Measurements from ENCODE around the gene CGB8. TPM values are rescaled to one million over a fixed set of nuclear protein-coding genes. Genes with fewer than 3 reads are reported as not detected.
"Not testable (repeated sequence)": the region's sequence is repeated elsewhere in the genome, so short reads cannot be mapped to it uniquely, and the experiment has no call there.

The CGB8 gene
- total RNA-seq, 4 donors from 2014 or later = not detected

DNA sequence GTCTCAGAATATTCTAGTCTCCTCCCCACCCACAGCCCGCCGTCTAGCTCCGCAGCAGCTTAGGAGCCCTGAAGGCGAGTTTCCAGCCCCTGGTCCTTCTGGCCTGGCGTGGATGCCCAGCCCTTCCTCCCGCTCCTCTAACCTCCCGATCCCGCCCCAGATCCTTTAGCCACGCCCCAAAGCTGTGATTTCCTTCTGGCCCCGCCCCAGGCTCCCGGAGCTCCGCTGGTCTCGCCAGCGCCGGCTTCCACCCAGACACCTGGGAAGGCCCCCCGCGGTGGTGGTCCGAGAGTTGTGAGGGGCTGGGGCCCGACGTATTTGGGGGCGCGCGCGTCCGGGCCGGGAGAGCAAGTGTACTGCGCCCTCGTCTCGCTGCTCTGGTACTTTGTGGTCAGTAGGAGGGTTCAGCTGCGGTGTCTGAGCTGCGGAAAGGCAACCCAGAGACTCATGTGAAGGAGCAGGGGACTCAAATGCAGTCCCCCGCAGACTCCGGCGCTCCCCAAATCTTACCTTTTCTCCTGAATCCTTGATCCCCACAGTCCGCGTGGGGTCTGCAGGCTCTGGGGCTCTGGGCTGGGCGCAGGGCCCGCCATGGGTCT lies 8.8 kb upstream of the CGB8 start, which contains the start of gene CGB7:
CGB7 (minus strand) TSS at position 114 of the 599 bp plus-strand sequence. CDS start 2,374 bp downstream, outside the sequence.
- intact Hi-C loops (cut with DNase I) = no loop called here
- 0 to 6% methylated on average over 13 to 21 of the region's 38 CpGs for WGBS, 2 donors
- no peak for DNase-seq

DNA sequence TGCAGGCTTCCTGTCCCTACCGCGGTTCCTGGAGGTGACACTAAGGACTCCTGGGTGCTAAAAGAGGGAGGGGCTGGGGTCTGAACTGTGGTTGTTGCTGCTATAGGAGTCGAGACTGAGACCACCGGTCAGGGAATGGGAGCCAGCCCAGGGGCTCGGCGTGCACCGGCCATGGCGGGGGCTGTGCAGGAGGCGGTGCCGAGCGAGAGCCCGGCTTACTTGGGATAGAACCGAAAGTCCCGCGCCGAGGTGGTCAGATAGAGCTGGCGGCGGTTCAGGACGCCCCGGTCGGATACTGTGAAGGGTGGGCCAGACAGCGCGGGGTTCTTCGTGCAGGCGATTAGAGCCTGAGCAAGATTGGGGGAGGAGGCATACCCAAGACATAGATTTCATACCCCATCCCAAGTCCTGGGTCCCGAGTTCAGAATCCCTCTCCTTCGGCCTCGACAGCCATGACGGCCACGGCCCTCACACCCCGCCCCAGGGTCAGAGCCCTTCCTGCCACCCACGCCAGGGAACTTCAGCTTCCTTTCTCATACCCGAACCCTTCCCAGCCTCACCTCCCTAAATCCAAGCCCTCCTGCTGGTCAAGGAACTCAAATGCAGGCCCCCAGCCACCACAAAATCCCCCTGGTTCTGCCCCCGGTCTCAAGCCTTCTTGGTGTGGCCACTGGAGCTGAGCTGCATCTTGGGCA lies 8.1 kb upstream of the CGB8 start:
- H3K27ac ChIP-seq; H3K36me3 ChIP-seq; intact Hi-C loops (cut with DNase I); H3K9me3 ChIP-seq; DNase-seq: not testable (repeated sequence)
- peak overlapping the region; percentile 39 to 78 (median 54) for H3K4me3 ChIP-seq
- peaks cover 16 to 31% (median 19%) of the 10 kb centered on the region in 3 donors for H3K4me1 ChIP-seq
- H3K27me3 ChIP-seq = peaks cover 0 to 54% (median 2%) of the 10 kb centered on the region in 4 donors
- 1 to 5% methylated on average over 5 to 9 of the region's 34 CpGs for WGBS, 2 donors

More for the DNA sequence above, 8.8 kb upstream of the CGB8 start, which contains the start of gene CGB7:
- Histone ChIP-seq H3K4me3 (peak within 1 kb of the TSS; percentile 39 to 78 (median 54)), H3K27me3 (peaks cover 0 to 61% (median 2%) of the 10 kb centered on the region in 4 donors), H3K36me3 (no peaks in the 10 kb centered on the region), H3K9me3 (no peaks in the 10 kb centered on the region), H3K4me1 (peaks cover 16 to 31% (median 19%) of the 10 kb centered on the region in 3 donors), H3K27ac (no peak within 1 kb of the TSS)
- no peak for TF ChIP-seq POLR2A (IDR thresholded peaks at IDR 0.05)
- TF ChIP-seq, protein P1, sequence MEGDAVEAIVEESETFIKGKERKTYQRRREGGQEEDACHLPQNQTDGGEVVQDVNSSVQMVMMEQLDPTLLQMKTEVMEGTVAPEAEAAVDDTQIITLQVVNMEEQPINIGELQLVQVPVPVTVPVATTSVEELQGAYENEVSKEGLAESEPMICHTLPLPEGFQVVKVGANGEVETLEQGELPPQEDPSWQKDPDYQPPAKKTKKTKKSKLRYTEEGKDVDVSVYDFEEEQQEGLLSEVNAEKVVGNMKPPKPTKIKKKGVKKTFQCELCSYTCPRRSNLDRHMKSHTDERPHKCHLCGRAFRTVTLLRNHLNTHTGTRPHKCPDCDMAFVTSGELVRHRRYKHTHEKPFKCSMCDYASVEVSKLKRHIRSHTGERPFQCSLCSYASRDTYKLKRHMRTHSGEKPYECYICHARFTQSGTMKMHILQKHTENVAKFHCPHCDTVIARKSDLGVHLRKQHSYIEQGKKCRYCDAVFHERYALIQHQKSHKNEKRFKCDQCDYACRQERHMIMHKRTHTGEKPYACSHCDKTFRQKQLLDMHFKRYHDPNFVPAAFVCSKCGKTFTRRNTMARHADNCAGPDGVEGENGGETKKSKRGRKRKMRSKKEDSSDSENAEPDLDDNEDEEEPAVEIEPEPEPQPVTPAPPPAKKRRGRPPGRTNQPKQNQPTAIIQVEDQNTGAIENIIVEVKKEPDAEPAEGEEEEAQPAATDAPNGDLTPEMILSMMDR (IDR thresholded peaks at IDR 0.05) = no peak

DNA sequence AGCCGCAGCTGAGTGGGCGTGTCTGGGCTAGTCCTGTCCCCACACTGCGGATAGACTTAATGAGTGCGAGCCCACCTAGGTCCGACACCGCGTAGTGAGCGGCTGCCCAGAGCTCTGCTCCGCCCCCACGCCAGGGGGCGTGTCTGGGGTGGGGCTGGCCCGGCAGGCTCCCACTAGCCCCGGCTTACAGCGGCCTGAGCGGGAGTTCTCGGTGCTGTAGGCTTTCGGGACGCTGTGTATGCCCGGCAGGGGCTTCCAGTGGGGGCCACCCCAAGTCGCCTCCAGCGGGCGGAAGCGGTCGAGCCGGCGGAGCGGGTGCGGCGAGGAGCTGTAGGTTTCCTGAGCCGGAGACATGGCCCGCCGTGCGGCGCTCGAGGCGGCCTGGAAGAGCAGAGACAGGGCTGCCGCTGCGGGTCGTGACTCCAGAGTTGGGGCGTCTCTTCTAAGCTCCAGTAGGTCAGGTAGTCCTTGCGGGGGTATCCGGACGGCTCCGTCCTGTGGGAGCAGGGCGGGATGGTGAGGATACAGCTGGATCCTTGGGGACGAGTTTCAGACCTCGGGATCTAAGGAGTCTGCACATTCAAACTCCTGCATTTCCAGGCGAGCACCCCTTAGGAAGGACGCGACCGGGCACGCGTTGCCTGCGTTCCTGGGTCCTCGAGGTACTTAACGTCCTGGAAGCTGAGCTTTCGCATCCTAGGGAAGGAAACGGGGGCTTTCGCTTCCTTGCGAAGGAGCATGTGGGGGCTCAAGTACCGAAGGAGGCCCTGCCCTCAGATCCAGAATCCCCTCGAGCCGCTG lies 7.4 kb upstream of the CGB8 start:
- peaks cover 16 to 31% (median 19%) of the 10 kb centered on the region in 3 donors for H3K4me1 ChIP-seq
- no peaks in the 10 kb centered on the region for H3K36me3 ChIP-seq
- DNase-seq = no peak
- H3K9me3 ChIP-seq = no peaks in the 10 kb centered on the region
- peak overlapping the region in 1 of 4 donors; percentile 31 for H3K27ac ChIP-seq
- TF ChIP-seq, protein P1 (IDR thresholded peaks at IDR 0.05) = peak in 5 of 6 experiments; percentile 17 to 49 (median 27)
- no peak for TF ChIP-seq POLR2A (IDR thresholded peaks at IDR 0.05)
- whole genome bisulfite sequencing, 2 donors = 0% methylated on average over 7 of the region's 63 CpGs; no CpG with 5 or more reads in 1 of the 2 donors
- intact Hi-C loops (cut with DNase I) = no loop called here
- H3K4me3 ChIP-seq = peak overlapping the region; percentile 39 to 78 (median 54)
- peaks cover 0 to 46% (median 2%) of the 10 kb centered on the region in 4 donors for H3K27me3 ChIP-seq

DNA sequence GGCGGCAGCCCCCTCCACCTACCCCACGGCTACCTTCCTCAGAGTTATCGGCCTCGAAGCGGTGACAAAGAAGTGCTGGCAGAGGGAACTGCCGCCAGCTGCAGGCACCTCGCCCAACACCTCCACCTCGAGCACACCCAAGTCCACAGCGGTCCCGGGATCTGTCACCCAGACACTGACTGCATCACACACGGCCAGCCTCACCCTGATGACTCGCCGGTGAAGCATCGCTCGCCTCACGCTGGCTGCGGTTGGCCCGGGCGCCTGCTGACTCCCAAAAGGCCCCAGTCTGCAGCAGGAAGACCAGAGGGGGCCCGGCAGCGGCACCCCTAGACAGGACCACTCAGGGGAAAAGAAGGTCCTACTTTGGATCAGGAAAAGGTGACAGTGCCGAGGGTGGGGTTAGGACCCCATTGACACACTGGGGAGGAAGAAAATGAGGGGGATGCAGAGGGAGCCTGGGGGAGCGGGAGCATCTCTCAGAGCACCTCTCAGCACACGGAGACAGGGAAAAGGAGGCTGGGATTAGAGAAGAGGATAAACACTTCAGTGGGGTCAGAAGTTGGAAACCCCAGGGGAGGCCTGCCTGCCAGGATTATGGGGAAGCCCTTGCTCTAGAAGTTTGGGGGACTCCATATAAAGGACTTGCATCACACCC lies 1.6 kb upstream of the CGB8 start:
- H3K4me1 ChIP-seq; H3K9me3 ChIP-seq; intact Hi-C loops (cut with DNase I); H3K27me3 ChIP-seq; H3K4me3 ChIP-seq; DNase-seq; H3K27ac ChIP-seq; H3K36me3 ChIP-seq: not testable (repeated sequence)
- 52 to 55% methylated on average over 5 to 11 of the region's 24 CpGs for WGBS, 2 donors

DNA sequence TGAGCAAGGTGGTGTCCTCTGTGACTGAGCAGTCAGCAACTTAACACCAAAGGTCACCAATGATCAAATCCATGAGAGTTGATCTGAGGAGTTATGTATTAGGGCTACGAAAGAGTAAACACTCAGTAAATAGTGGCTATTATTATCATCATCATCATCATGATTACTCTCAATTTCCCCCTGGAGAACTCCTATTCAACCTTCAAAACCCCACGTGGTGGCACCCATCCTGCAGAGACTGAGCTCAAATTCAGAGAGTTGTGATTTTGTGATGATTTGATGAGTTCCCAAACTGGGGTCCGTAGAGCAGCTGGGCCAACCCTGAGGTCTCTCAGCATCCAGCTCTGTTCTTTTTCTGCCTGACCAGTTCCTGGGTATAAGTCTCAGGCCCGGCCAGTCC lies 923 bp upstream of the CGB8 start:
- 78 to 96% methylated on average over 2 to 3 of the region's 4 CpGs for WGBS, 2 donors
- H3K4me3 ChIP-seq; H3K27me3 ChIP-seq; DNase-seq; intact Hi-C loops (cut with DNase I); H3K4me1 ChIP-seq; H3K27ac ChIP-seq; H3K36me3 ChIP-seq; H3K9me3 ChIP-seq: not testable (repeated sequence)

DNA sequence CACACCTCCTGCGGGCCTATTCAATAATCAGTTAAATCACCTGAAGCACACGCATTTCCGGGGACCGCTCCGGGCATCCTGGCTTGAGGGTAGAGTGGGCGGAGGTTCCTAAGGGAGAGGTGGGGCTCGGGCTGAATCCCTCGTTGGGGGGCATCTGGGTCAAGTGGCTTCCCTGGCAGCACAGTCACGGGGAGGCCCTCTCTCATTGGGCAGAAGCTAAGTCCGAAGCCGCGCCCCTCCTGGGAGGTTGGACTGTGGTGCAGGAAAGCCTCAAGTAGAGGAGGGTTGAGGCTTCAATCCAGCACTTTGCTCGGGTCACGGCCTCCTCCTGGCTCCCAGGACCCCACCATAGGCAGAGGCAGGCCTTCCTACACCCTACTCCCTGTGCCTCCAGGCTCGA lies 5.4 kb downstream of the CGB8 start, which contains the start of gene CGB5:
CGB5 (plus strand) TSS at position 301 of the 400 bp plus-strand sequence. CDS start 362 bp downstream, outside the sequence.
- H3K4me1 ChIP-seq; H3K4me3 ChIP-seq; DNase-seq; H3K36me3 ChIP-seq; H3K9me3 ChIP-seq; intact Hi-C loops (cut with DNase I); H3K27me3 ChIP-seq; H3K27ac ChIP-seq: not testable (repeated sequence)
- WGBS, 2 donors = 100% methylated on average over 1 to 2 of the region's 15 CpGs

DNA sequence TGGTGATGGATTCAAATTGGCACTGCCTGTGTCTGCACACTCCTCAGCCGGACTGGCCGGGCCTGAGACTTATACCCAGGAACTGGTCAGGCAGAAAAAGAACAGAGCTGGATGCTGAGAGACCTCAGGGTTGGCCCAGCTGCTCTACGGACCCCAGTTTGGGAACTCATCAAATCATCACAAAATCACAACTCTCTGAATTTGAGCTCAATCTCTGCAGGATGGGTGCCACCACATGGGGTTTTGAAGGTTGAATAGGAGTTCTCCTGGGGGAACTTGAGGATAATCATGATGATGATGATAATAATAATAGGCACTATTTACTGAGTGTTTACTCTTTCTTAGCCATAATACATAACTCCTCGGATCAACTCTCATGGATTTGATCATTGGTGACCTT lies 6.2 kb downstream of the CGB8 start:
- H3K27me3 ChIP-seq; H3K4me1 ChIP-seq; H3K36me3 ChIP-seq; H3K9me3 ChIP-seq; H3K4me3 ChIP-seq; H3K27ac ChIP-seq; intact Hi-C loops (cut with DNase I); DNase-seq: not testable (repeated sequence)
- 89% methylated on average over 1 of the region's 4 CpGs for WGBS, 2 donors
